Chondrocyte (in vitro differentiated cells): ENCODE measurements around the gene CDC34. TPM values are rescaled to one million over a fixed set of nuclear protein-coding genes. Genes with fewer than 3 reads are reported as not detected.
A peak's percentile ranks its signal among the peaks of the same experiment; 100 is the strongest.

Experiments used
- DNase-seq: peaks from one replicate; pipeline ENCODE4 v3.0.0; 2021; ENCODE audit warnings: mixed read lengths, low spot score
- H3K27ac Mint-ChIP-seq: one replicate; pipeline ENCODE4 v1.8.0; 2021; ENCODE audit warnings: mild to moderate bottlenecking, moderate library complexity, mixed read lengths; ENCODE audit not compliant: unreplicated experiment
- H3K27me3 Mint-ChIP-seq: 2 replicates; pipeline ENCODE4 v1.8.0; 2021; ENCODE audit warnings: low read depth, mixed read lengths
- H3K36me3 Mint-ChIP-seq: 2 replicates; pipeline ENCODE4 v1.8.0; 2021; ENCODE audit warnings: low read depth, mixed read lengths
- H3K4me1 Mint-ChIP-seq: 2 replicates; pipeline ENCODE4 v1.8.0; 2021; ENCODE audit warnings: low read depth, mild to moderate bottlenecking, mixed read lengths
- H3K4me3 Mint-ChIP-seq: one replicate; pipeline ENCODE4 v1.8.0; 2021; ENCODE audit warnings: mild to moderate bottlenecking, moderate library complexity, mixed read lengths; ENCODE audit not compliant: unreplicated experiment
- H3K9me3 Mint-ChIP-seq: 2 replicates; pipeline ENCODE4 v1.8.0; 2021; ENCODE audit warnings: low read depth, mixed read lengths
- total RNA-seq: library from RNA; stranded (reverse); gene quantifications from 3 replicates; pipeline ENCODE4 v1.2.1, GENCODE V29; 2021
- TF ChIP-seq, protein P1 (sequence below): fragments of 200-600 bp; sonication (generic); IDR thresholded peaks from 2 replicates; pipeline ENCODE4 v1.5.0; 2021; ENCODE audit warnings: antibody characterized with exemption, mild to moderate bottlenecking, moderate library complexity

The CDC34 gene
- total RNA-seq, 1 donor from 2014 or later = 66.9 TPM

DNA sequence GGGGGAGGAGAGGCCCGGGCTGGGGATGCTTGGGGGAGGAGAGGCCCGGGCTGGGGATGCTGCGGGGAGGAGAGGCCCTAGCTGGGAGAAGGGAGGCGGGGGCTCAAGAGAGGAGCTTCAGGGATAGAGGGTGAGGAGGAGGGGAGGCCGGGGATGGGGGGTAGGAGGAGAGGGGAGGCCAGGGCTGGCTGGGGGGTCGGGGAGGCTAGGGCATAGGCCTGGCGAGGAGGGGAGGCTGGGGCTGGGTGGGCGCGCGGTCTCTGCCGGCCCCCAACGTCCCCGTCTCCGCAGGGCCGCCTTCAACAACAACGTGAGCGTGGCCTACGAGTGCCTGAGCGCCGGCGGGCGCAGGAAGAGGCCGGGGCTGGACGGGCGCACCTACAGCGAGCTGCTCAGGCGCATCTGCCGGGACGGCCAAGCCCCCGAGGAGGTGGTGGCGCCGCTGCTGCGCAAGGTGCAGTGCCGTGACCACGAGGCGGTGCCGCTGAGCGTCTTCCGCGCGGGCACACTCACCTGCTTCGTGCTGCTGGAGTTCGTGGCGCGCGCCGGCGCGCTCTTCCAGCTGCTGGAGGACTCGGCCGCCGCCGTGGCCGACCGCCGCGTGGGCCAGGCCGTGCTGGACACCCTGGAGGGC lies 12.8 kb upstream of the CDC34 start:
- TF ChIP-seq, protein P1, sequence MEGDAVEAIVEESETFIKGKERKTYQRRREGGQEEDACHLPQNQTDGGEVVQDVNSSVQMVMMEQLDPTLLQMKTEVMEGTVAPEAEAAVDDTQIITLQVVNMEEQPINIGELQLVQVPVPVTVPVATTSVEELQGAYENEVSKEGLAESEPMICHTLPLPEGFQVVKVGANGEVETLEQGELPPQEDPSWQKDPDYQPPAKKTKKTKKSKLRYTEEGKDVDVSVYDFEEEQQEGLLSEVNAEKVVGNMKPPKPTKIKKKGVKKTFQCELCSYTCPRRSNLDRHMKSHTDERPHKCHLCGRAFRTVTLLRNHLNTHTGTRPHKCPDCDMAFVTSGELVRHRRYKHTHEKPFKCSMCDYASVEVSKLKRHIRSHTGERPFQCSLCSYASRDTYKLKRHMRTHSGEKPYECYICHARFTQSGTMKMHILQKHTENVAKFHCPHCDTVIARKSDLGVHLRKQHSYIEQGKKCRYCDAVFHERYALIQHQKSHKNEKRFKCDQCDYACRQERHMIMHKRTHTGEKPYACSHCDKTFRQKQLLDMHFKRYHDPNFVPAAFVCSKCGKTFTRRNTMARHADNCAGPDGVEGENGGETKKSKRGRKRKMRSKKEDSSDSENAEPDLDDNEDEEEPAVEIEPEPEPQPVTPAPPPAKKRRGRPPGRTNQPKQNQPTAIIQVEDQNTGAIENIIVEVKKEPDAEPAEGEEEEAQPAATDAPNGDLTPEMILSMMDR = no peak
- H3K27me3 Mint-ChIP-seq = no peaks in the 10 kb centered on the region
- H3K27ac Mint-ChIP-seq = no peak overlapping the region
- H3K4me3 Mint-ChIP-seq = no peak overlapping the region
- DNase-seq = peak; percentile 90
- H3K36me3 Mint-ChIP-seq = no peaks in the 10 kb centered on the region
- peaks cover 6% of the 10 kb centered on the region for H3K4me1 Mint-ChIP-seq
- no peaks in the 10 kb centered on the region for H3K9me3 Mint-ChIP-seq

DNA sequence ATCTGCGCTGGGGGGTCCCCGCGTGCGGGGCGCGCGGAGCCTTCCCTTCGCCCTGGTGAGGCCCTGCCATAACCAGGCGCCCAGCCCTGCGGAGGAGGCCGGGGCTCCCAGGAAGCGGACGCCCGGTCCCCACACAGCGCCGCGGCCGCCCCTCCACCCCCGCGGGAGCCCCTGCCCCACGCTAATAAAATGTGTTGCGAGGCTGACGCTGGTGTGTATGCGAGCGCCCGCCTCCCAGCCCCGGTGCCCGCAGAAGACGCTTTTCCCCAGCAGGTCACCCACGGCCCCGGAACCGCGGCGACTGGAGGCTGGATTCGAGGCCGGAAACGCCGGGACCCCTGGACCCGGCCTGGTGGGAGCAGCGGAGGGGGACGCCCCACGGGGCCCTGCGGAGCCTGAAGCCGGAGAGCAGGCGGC lies 12.1 kb upstream of the CDC34 start:
- Mint-ChIP-seq H3K36me3 (no peaks in the 10 kb centered on the region), H3K4me3 (no peak overlapping the region), H3K4me1 (peaks cover 12% of the 10 kb centered on the region), H3K9me3 (no peaks in the 10 kb centered on the region), H3K27me3 (no peaks in the 10 kb centered on the region), H3K27ac (no peak overlapping the region)
- TF ChIP-seq, protein P1 = no peak
- no peak for DNase-seq

DNA sequence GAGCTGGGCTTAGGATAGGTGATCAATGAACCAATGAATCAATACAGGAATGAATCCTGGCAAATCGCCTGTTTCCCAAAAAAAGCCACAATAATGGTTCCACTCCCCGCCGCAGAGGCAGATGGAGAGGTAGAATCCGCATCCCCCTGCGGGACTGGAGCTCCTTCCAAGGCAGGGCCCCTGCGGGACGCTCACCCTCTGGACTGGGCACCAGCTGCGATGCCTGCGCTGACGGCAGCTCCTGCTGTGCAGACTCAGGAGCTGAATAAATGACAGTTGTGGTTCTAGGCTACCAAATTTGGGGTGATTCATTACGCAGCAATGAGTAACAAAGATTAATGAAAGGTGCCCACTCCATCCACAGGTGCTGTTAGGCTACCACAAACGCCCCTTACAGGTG lies 8.8 kb upstream of the CDC34 start:
- H3K4me1 Mint-ChIP-seq = peaks cover 9% of the 10 kb centered on the region
- H3K36me3 Mint-ChIP-seq = no peaks in the 10 kb centered on the region
- H3K9me3 Mint-ChIP-seq = no peaks in the 10 kb centered on the region
- TF ChIP-seq, protein P1 = no peak
- no peaks in the 10 kb centered on the region for H3K27me3 Mint-ChIP-seq
- H3K4me3 Mint-ChIP-seq = no peak overlapping the region
- DNase-seq = no peak
- no peak overlapping the region for H3K27ac Mint-ChIP-seq

DNA sequence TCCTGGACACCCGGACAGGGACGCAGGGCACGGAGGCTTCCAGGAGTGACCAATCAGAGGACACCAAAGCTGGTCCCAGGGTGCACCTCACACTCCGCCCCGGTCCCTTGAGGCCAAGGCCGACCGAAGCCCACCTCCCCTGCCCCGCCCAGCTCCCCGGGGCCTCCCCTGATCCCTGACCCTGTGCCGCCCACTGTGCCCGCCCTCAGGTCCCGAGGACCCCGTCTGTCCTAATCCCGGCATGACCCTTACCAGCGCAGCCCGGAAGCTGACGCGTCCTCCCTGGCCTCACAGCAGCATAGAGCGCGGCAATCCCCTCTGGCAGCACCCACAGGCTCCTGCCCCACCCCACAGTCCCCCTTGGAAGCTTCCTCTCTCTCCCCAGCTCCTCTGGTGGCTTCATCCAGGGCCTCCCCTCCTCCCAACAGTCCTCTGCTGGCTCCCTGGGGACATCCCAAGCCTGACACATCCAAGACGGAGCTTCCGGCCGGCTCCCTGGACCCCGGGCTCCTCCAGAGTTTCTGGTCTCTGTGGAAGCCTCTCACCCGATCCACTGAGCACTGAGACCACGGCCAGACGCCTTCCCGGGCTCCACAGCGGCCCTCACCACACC lies 7.4 kb upstream of the CDC34 start:
- Mint-ChIP-seq H3K4me3 (peak overlapping the region; percentile 51), H3K4me1 (peaks cover 9% of the 10 kb centered on the region), H3K36me3 (no peaks in the 10 kb centered on the region), H3K27me3 (no peaks in the 10 kb centered on the region), H3K9me3 (no peaks in the 10 kb centered on the region), H3K27ac (peak overlapping the region; percentile 51)
- DNase-seq = peak; percentile 82
- TF ChIP-seq, protein P1 = no peak

DNA sequence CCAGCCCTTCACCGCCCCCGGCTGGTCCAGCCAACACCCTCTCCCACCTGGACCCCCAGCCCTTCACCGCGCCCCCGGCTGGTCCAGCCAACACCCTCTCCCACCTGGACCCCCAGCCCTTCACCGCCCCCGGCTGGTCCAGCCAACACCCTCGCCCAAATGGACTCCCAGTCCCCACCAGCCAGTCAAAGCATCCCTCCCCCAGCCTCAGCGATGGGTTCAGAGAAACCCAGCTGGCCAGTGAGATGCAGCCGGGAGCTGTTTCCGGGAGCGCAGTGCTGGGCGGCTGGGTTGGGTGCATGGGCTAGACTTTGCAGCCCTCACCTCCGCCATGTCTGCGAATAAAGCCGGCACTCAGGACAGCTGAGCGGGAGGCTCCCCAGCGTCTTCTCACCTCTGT lies 6.5 kb upstream of the CDC34 start:
- TF ChIP-seq, protein P1 = no peak
- no peaks in the 10 kb centered on the region for H3K27me3 Mint-ChIP-seq

More for the DNA sequence above, 6.5 kb upstream of the CDC34 start:
- no peak overlapping the region for H3K4me3 Mint-ChIP-seq
- no peak overlapping the region for H3K27ac Mint-ChIP-seq
- peaks cover 9% of the 10 kb centered on the region for H3K4me1 Mint-ChIP-seq
- no peaks in the 10 kb centered on the region for H3K36me3 Mint-ChIP-seq
- DNase-seq = peak; percentile 93
- no peaks in the 10 kb centered on the region for H3K9me3 Mint-ChIP-seq
